GM21423 (cell line): ENCODE results near the gene SNX18.
"Not testable (repeated sequence)": the region's sequence is repeated elsewhere in the genome, so short reads cannot be mapped to it uniquely, and the experiment has no call there.

Experiments used
- ATAC-seq: cut with Tn5 transposase; IDR thresholded peaks from one replicate; pipeline ENCODE4 v1.9.1; 2021; ENCODE audit warnings: mild to moderate bottlenecking, moderate library complexity; ENCODE audit not compliant: unreplicated experiment

SNX18 gene, protein sequence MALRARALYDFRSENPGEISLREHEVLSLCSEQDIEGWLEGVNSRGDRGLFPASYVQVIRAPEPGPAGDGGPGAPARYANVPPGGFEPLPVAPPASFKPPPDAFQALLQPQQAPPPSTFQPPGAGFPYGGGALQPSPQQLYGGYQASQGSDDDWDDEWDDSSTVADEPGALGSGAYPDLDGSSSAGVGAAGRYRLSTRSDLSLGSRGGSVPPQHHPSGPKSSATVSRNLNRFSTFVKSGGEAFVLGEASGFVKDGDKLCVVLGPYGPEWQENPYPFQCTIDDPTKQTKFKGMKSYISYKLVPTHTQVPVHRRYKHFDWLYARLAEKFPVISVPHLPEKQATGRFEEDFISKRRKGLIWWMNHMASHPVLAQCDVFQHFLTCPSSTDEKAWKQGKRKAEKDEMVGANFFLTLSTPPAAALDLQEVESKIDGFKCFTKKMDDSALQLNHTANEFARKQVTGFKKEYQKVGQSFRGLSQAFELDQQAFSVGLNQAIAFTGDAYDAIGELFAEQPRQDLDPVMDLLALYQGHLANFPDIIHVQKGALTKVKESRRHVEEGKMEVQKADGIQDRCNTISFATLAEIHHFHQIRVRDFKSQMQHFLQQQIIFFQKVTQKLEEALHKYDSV

GRCh38 chr5:54517512-54518145 is at the start of gene SNX18:
TSS of gene SNX18 (plus strand) at chr5:54517759. CDS start at chr5:54517953, 194 bp downstream.
- peak; percentile 97 for ATAC-seq

DNA sequence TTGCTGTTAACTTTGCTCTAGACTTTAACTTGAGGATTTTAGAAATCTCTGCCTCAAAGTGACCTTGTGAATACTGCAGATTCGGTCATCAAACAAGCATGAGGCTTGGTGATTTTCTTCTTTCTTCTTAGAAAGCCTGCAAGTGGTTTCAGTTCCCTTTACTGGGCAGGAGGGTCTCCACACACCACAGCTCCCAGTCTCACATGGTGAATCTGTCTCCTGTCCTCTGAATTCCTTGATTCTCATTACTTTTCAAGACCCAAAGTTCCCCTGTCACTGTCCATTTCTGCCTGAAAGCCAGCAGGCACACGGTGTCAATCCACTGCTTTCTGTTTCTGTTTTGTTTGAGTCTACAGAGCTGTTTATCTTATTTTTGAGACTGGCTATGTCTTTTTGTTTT is 47.9 kb upstream of the SNX18 start:
- ATAC-seq: peak; percentile 67

- no peak for ATAC-seq
These were observed 47.4 kb upstream of the SNX18 start for GRCh38 chr5:54470128-54470527.

- no peak for ATAC-seq
These were observed 46.9 kb upstream of the SNX18 start for GRCh38 chr5:54470677-54471076.

DNA sequence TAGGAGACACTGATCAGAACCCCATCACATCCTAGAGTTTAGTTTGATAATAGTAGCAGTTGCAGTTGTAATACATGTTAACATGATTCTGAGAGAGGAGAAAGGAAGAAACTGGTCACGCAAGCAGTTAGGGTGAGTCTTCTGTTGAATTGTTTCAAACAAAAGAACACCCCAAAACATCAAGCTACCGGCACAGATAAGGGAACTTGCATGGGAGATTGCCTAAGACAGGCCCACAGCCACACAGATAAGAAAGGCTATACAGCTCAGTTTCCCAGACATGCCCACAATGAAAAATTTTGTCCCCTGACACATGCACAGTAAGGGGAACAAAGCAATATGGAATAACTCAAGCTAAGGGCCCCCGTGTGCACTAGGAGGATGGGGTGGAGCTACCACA is 46.2 kb upstream of the SNX18 start:
- no peak for ATAC-seq

DNA sequence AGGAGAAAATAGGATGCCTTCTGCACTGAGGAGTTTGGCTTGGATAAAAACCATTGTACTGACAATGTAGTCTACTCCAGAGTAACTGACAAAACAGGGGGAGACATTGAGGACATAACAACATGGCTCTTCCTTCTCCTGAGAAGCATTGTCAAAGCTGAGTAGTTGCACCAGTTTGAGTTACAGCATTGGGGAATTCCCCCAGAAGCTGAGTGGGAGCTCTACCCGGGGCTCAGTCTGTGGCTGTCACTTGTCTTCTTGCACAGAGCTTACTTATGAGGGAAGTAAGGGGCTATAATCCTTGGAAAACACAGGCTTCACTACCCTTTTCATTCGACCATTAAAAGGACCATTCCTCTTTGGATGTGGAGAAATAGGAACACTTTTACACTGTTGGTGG is 40.9 kb upstream of the SNX18 start:
- ATAC-seq: no peak

DNA sequence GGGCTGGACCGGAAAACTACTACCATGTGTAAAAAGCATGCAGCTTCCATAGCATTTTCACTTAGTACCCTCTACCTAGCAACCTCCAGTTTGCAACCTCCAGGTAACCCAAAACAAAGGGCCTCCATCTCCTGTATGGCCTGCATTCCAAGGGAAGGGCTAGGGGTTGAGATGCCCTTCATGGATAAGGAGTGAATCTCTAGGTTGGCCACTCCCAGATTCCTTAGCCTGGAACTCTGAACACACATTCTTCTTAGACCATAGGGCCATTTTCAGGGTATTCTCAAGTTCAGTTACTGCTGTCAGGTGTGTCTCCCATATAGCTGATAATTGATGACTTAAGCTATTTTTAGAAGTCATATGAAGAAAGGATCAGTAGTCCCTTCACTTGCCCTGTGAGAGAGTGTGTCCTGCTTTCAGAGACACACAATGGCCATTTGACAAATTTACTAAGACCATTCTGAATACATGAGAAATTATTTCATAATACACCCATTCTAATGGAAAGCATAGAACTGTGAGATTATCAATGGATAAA is 39.5 kb upstream of the SNX18 start:
- ATAC-seq: no peak

DNA sequence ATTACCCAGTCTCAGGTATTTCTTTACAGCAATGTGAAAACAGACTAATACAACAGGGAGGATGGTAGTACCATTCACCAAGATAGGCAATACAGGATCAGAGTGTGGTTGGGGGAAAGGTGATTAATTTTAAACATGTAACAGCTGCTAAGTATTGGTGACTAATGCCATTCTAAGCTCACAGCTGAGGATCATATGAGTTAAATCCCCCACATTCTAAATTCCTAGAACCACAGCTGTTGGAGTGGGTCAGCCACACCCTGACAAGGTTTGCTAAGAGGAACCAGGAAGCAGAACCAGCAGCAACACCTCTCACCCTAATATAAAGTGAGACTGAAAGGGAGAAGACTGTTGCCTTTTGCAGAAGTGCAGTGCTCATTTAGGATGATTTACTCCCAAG is 37.3 kb upstream of the SNX18 start:
- ATAC-seq: no peak

- no peak for ATAC-seq
These were observed 33.2 kb upstream of the SNX18 start for GRCh38 chr5:54484219-54484894.

DNA sequence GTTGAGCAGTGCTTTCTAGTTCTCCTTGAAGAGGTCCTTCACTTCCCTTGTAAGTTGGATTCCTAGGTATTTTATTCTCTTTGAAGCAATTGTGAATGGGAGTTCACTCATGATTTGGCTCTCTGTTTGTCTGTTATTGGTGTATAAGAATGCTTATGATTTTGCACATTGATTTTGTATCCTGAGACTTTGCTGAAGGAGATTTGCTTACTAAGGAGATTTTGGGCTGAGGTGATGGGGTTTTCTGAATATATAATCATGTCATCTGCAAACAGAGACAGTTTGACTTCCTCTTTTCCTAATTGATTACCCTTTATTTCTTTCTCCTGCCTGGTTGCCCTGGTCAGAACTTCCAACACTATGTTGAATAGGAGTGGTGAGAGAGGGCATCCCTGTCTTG is 31.9 kb upstream of the SNX18 start:
- not testable (repeated sequence) for ATAC-seq

- ATAC-seq: not testable (repeated sequence)
These were observed 27.9 kb upstream of the SNX18 start for GRCh38 chr5:54489648-54489979.

- ATAC-seq: no peak
These were observed 26.2 kb upstream of the SNX18 start for GRCh38 chr5:54491326-54491725.

- ATAC-seq: no peak
These were observed 25.4 kb upstream of the SNX18 start for GRCh38 chr5:54492178-54492577.

- no peak for ATAC-seq
These were observed 22.5 kb upstream of the SNX18 start for GRCh38 chr5:54495027-54495426.

DNA sequence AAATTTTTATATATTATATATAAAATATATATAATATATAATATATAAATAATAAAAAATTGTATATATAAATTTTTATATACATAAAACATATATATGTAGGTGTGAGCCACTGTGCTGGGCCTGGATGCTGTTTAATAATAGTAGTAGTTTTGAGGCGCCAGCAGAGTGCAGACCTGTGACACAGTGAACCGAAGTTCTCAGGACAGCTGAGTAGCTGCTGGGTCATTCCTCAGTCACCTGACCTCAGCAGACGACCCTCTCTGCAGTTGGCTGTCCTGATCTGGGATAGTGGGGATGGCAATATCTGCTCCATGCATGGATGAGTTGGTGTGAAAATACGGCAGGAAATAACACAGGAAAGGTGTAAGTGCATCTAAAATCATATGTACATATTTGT is 3.3 kb upstream of the SNX18 start:
- ATAC-seq: no peak

DNA sequence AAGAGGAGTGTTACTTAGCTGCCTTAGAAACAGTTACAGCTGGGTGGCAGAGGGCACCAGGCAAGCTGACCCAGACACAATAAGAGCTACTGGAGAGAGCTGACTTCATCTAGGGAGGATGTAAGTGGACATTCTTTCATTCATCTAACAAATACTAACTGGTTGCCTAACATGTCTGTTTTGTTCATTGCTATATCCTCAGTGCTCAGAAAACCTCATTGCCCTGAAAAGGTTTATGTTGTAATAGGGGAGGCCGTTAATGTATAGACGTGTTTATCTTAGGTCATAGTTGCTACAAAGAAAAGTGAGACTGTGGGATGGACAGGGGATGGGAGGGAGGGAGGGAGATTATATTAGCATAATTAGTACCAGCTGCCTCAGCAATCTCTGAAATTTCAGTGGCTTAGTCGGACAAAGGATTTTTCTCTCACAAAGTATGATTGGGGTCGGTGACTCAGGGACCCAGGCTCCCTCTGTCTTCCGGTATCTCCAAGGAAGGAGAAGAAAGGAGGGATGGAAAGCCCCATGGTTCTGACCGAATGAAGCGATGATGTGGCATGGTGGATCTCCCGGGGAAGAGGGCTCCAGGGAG is 2.6 kb upstream of the SNX18 start:
- no peak for ATAC-seq

GRCh38 chr5:54515634-54516033 is 1.9 kb upstream of the SNX18 start:
- ATAC-seq: no peak

GRCh38 chr5:54516051-54516655 is 1.4 kb upstream of the SNX18 start:
- ATAC-seq: no peak

DNA sequence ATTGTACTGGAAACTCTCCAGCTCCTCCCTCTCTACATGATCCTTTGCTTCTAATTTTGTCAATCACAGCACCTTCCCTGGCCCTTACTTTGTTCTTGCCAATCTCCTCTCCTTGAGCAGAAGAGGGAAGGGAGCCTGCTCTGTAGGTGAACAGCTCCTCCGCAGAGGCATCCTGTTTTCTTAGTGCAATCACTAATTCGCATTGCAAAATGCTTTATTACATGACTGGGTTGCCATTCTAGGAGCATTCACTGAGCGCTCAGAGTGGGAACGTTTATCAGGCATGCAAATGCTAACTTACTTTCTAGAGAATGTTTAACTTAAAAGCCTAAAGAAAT is 416 bp upstream of the SNX18 start:
- no peak for ATAC-seq

DNA sequence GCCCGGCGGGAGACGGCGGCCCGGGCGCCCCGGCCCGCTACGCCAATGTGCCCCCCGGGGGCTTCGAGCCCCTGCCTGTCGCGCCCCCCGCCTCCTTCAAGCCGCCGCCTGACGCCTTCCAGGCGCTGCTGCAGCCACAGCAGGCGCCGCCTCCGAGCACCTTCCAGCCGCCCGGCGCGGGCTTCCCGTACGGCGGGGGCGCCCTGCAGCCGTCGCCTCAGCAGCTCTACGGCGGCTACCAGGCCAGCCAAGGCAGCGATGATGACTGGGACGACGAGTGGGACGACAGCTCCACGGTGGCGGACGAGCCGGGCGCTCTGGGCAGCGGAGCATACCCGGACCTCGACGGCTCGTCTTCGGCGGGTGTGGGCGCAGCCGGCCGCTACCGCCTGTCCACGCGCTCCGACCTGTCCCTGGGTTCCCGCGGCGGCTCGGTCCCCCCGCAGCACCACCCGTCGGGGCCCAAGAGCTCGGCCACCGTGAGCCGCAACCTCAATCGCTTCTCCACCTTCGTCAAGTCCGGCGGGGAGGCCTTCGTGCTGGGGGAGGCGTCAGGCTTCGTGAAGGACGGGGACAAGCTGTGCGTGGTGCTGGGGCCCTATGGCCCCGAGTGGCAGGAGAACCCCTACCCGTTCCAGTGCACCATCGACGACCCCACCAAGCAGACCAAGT is 723 bp downstream of the SNX18 start:
- ATAC-seq: peak; percentile 28
